Breast epithelium (tissue), 4 donors: ENCODE results near the gene DES. TPM values are rescaled to one million over a fixed set of nuclear protein-coding genes. Genes with fewer than 3 reads are reported as not detected.

Source experiments
- DNase-seq, 2 donors: peaks; one replicate each; pipeline ENCODE4 v3.0.0-alpha.2; 2019; ENCODE audit warnings: low spot score in 2 of 2
- H3K27ac ChIP-seq, 2 donors: fragments of 200-600 bp; sonication (generic) in 1 of 2; one replicate each; pipeline ENCODE4 v1.5.1; 2016 to 2019; ENCODE audit warnings: mild to moderate bottlenecking in 1 of 2
- H3K27me3 ChIP-seq, 2 donors: fragments of 200-600 bp; sonication (generic) in 1 of 2; one replicate each; pipeline versions ENCODE4 v1.5.1 to v1.6.0; 2017 to 2019; ENCODE audit warnings: control low read depth in 1 of 2, mild to moderate bottlenecking in 1 of 2
- H3K36me3 ChIP-seq: fragments of 200-600 bp; one replicate; pipeline ENCODE4 v1.5.1; 2019
- H3K4me1 ChIP-seq, 2 donors: fragments of 200-600 bp; sonication (generic); one replicate each; pipeline ENCODE4 v1.5.1; 2016 to 2019; ENCODE audit warnings: control low read depth in 1 of 2
- H3K4me3 ChIP-seq, 3 donors: fragments of 200-600 bp; sonication (generic); 1 replicate in 2 of 3; 2 replicates in 1 of 3; pipeline ENCODE4 v1.5.1; 2016 to 2019; ENCODE audit warnings: mild to moderate bottlenecking in 3 of 3, moderate library complexity in 2 of 3
- H3K9me3 ChIP-seq, 2 donors: fragments of 200-600 bp; sonication (generic) in 1 of 2; one replicate each; pipeline ENCODE4 v1.5.1; 2016 to 2019; ENCODE audit warnings: control low read depth in 1 of 2
- CTCF ChIP-seq, 3 donors: fragments of 450-650 bp; IDR thresholded peaks; one replicate each; pipeline ENCODE4 v1.5.1; 2016 to 2017; ENCODE audit warnings: antibody characterized with exemption in 3 of 3, mild to moderate bottlenecking in 3 of 3, moderate library complexity in 3 of 3
- POLR2A ChIP-seq: fragments of 450-650 bp; IDR thresholded peaks from one replicate; pipeline ENCODE4 v1.6.1; 2016; ENCODE audit warnings: antibody characterized with exemption, mild to moderate bottlenecking, moderate library complexity
- POLR2AphosphoS5 ChIP-seq, 3 donors: sonication (generic); formaldehyde crosslinking; IDR thresholded peaks; one replicate each; pipeline ENCODE4 v1.6.1; 2017; ENCODE audit warnings: antibody characterized with exemption in 3 of 3
- intact Hi-C: fragments of 100-400 bp; cut with DNase I; formaldehyde crosslinking; loops from one replicate; pipeline ENCODE4 v1.15.1; 2023; ENCODE audit warnings: low total_unique reads
- total RNA-seq, 3 donors: library from RNA; depleted of rRNA; stranded (reverse); fragments of >200 nt; gene quantifications; one replicate each; pipeline ENCODE4 v1.1.0, GENCODE V29; 2016

The DES gene
- total RNA-seq, 3 donors from 2014 or later: 17.1 to 29.6 (median 29.5) TPM

DNA sequence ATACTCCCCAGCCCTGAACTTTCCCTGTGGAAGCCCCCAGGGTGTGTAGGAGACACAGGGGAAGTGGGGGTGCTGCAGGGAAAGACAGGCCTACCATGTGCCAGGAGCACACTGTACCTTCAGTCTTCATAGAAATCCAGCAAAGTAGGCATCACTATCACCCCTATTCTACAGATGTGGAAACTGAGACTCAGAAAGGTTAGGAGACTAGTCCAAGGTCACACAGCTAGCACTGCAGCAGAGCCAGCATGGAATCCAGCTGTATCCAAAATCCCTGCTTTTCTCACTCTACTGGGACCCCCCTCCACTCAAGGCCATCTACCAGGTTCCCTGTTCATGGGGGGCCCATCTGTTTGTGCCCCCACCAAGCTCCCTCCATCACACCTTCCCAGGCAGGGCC lies 37.3 kb upstream of the DES start:
- H3K4me3 ChIP-seq: no peak overlapping the region
- no peaks in the 10 kb centered on the region for H3K27me3 ChIP-seq
- DNase-seq: no peak
- H3K4me1 ChIP-seq: no peaks in the 10 kb centered on the region
- H3K27ac ChIP-seq: no peak overlapping the region
- no peaks in the 10 kb centered on the region for H3K36me3 ChIP-seq
- no peaks in the 10 kb centered on the region for H3K9me3 ChIP-seq
- intact Hi-C loops: no loop called here
- TF ChIP-seq POLR2AphosphoS5 (IDR thresholded peaks at IDR 0.05) (no peak), POLR2A (no peak), CTCF (IDR thresholded peaks at IDR 0.05) (no peak)

DNA sequence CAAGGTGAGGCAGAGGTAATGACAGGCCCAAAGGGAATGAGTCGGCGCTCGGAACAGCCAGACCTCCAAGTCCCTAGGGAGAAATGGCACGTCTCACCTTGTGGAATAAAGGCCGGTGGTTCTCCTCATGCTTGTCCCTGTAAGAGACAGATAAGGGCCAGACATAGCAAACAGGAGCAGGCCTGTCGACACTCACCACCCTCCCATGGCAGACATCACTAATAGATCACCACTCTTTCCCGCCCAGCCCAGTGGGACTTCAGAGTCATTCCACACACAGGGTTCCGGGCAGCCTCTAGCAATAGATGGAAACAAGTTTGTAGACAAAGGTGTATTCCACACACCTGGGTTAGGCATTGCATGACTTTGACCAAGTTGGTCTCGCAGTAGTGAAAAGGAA lies 36.7 kb upstream of the DES start:
- no peak for DNase-seq
- H3K36me3 ChIP-seq: no peaks in the 10 kb centered on the region

GRCh38 chr2:219384083-219384713 lies 34.0 kb upstream of the DES start:
- H3K4me3 ChIP-seq: no peak overlapping the region
- no peak for TF ChIP-seq CTCF (IDR thresholded peaks at IDR 0.05)
- TF ChIP-seq POLR2A: no peak
- no peak for TF ChIP-seq POLR2AphosphoS5 (IDR thresholded peaks at IDR 0.05)
- intact Hi-C loops: no loop called here
- peaks cover 0 to 6% of the 10 kb centered on the region in 2 donors for H3K4me1 ChIP-seq
- no peak for DNase-seq
- H3K27me3 ChIP-seq: no peaks in the 10 kb centered on the region
- no peak overlapping the region for H3K27ac ChIP-seq
- no peaks in the 10 kb centered on the region for H3K36me3 ChIP-seq
- H3K9me3 ChIP-seq: no peaks in the 10 kb centered on the region

More for the DNA sequence above, 36.7 kb upstream of the DES start:
- H3K4me1 ChIP-seq: peaks cover 0 to 1% of the 10 kb centered on the region in 2 donors
- H3K4me3 ChIP-seq: no peak overlapping the region
- no peak for TF ChIP-seq CTCF (IDR thresholded peaks at IDR 0.05)
- no peak for TF ChIP-seq POLR2AphosphoS5 (IDR thresholded peaks at IDR 0.05)
- no peak for TF ChIP-seq POLR2A
- no peaks in the 10 kb centered on the region for H3K9me3 ChIP-seq
- H3K27me3 ChIP-seq: no peaks in the 10 kb centered on the region
- intact Hi-C loops: no loop called here
- H3K27ac ChIP-seq: no peak overlapping the region

- DNase-seq: no peak
- intact Hi-C loops: no loop called here
- Histone ChIP-seq H3K36me3 (no peaks in the 10 kb centered on the region), H3K9me3 (no peaks in the 10 kb centered on the region), H3K4me1 (peaks cover 0 to 6% of the 10 kb centered on the region in 2 donors), H3K27ac (peak overlapping the region in 1 of 2 donors; percentile 30), H3K27me3 (no peaks in the 10 kb centered on the region), H3K4me3 (no peak overlapping the region)
- TF ChIP-seq CTCF (IDR thresholded peaks at IDR 0.05) (no peak), POLR2A (no peak), POLR2AphosphoS5 (IDR thresholded peaks at IDR 0.05) (no peak)
Observed at GRCh38 chr2:219384859-219385258, 33.3 kb upstream of the DES start.

DNA sequence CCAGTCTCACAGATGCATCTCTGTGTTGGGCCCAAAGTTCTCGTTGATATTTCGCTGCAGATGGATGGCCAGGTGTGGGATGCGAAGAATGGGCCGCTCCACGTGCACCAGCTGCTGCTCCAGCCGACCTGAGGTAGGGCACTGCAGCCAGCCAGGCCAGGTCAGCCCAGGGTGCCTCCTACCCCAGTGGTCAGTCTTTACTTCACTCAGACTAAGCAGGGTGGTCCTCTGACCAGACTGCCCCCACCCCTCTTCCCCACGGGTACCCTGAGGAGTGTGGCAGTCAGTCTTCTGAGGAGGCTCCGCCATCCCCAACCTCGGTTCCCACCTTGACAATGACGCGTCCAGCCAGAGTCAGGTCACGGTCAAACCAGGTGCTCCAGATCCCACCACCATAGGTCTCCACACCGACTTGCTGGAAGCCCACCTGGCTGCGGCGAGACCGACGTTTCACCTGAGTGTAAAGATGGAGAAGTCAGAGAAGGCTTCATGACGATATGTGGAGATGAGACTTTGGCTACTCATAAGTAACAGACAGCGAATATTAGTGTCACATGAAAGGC lies 32.1 kb upstream of the DES start:
- TF ChIP-seq CTCF (IDR thresholded peaks at IDR 0.05): no peak
- TF ChIP-seq POLR2AphosphoS5 (IDR thresholded peaks at IDR 0.05): no peak
- TF ChIP-seq POLR2A: no peak
- intact Hi-C loops: no loop called here
- Histone ChIP-seq H3K27ac (no peak overlapping the region), H3K27me3 (no peaks in the 10 kb centered on the region), H3K4me1 (peaks cover 0 to 6% of the 10 kb centered on the region in 2 donors), H3K9me3 (no peaks in the 10 kb centered on the region), H3K4me3 (peak overlapping the region in 1 of 3 donors; percentile 84), H3K36me3 (no peaks in the 10 kb centered on the region)
- DNase-seq: no peak
